ENCODE measurements around the gene IL17RB. TPM values are rescaled to one million over a fixed set of nuclear protein-coding genes. Genes with fewer than 3 reads are reported as not detected.

The IL17RB gene
- under 1 TPM; 0.31 to 0.32 TPM for total RNA-seq

GRCh38 chr3:53846134-53846850 is at the start of gene IL17RB, which contains the start of gene CHDH:
TSS of gene IL17RB (plus strand) at chr3:53846568. CDS start at chr3:53846589, 21 bp downstream.
TSS of gene CHDH (minus strand) at chr3:53846419. CDS start at chr3:53824008, 22,411 bp downstream.
- H3K27ac Mint-ChIP-seq: no peak within 1 kb of the TSS

GRCh38 chr3:53798144-53798543 is 48.2 kb upstream of the IL17RB start:
- Mint-ChIP-seq H3K27me3 (ENCODE audit: low read depth) (peaks cover 12% of the 10 kb centered on the region), H3K27ac (no peak overlapping the region), H3K36me3 (ENCODE audit: low read depth) (no peaks in the 10 kb centered on the region), H3K9me3 (ENCODE audit: insufficient read depth) (no peaks in the 10 kb centered on the region), H3K4me1 (ENCODE audit: low read depth) (no peaks in the 10 kb centered on the region), H3K4me3 (no peak overlapping the region)
- ATAC-seq (no peak), DNase-seq (no peak)
- ChIA-PET POLR2A (interaction anchor here (0.6 kb wide), 1 partner anchor 341 kb away, joined by 4 read pairs; no protein-coding TSS in a partner anchor), CTCF (no interaction called here)

More at GRCh38 chr3:53846134-53846850, at the start of gene IL17RB, which contains the start of gene CHDH:
- Mint-ChIP-seq H3K4me3 (peak within 1 kb of the TSS; percentile 52), H3K36me3 (ENCODE audit: low read depth) (no peaks in the 10 kb centered on the region), H3K4me1 (ENCODE audit: low read depth) (peaks cover 2% of the 10 kb centered on the region), H3K27me3 (ENCODE audit: low read depth) (peaks cover 47% of the 10 kb centered on the region), H3K9me3 (ENCODE audit: insufficient read depth) (no peaks in the 10 kb centered on the region)
- peak; percentile 68 for ATAC-seq
- ChIA-PET CTCF (no interaction called here), POLR2A (interaction anchor here (0.9 kb wide), 1 partner anchor 10 kb away, joined by 4 read pairs; no protein-coding TSS in a partner anchor)
- no peak for DNase-seq

GRCh38 chr3:53799338-53799865 is 47.0 kb upstream of the IL17RB start:
- Mint-ChIP-seq H3K27ac (no peak overlapping the region), H3K4me3 (no peak overlapping the region), H3K9me3 (ENCODE audit: insufficient read depth) (no peaks in the 10 kb centered on the region), H3K4me1 (ENCODE audit: low read depth) (no peaks in the 10 kb centered on the region), H3K36me3 (ENCODE audit: low read depth) (no peaks in the 10 kb centered on the region), H3K27me3 (ENCODE audit: low read depth) (peaks cover 12% of the 10 kb centered on the region)
- DNase-seq (no peak), ATAC-seq (no peak)
- CTCF ChIA-PET: no interaction called here
- POLR2A ChIA-PET: no interaction called here

GRCh38 chr3:53800041-53800906 is 46.1 kb upstream of the IL17RB start:
- Mint-ChIP-seq H3K4me3 (no peak overlapping the region), H3K36me3 (ENCODE audit: low read depth) (no peaks in the 10 kb centered on the region), H3K27ac (no peak overlapping the region), H3K27me3 (ENCODE audit: low read depth) (peaks cover 12% of the 10 kb centered on the region), H3K4me1 (ENCODE audit: low read depth) (no peaks in the 10 kb centered on the region), H3K9me3 (ENCODE audit: insufficient read depth) (no peaks in the 10 kb centered on the region)
- no peak for DNase-seq
- ChIA-PET CTCF (no interaction called here), POLR2A (no interaction called here)
- no peak for ATAC-seq

DNA sequence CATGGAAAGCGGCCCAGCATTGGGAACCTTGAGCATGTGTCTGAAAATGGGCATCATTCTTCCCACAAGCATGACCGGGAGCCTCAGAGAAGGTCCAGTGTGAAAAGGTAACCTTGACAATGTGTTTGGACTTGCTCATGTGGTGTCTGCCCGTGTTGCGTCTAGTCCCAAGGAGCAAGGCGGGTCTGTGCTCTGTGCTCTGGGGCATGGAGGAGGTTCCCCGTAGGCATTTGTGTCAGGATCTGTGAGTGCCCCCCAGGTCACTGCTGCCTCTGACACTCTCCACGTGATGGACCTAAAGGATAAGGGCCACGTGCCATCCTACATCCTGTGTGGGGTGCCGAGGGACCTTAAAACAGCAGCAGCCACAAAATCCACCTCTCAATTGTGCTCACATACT is 45.0 kb upstream of the IL17RB start:
- no peaks in the 10 kb centered on the region for H3K4me1 Mint-ChIP-seq (ENCODE audit: low read depth)
- no peak overlapping the region for H3K27ac Mint-ChIP-seq
- H3K36me3 Mint-ChIP-seq (ENCODE audit: low read depth): no peaks in the 10 kb centered on the region
- POLR2A ChIA-PET: no interaction called here
- peaks cover 11% of the 10 kb centered on the region for H3K27me3 Mint-ChIP-seq (ENCODE audit: low read depth)
- CTCF ChIA-PET: no interaction called here
- no peak overlapping the region for H3K4me3 Mint-ChIP-seq
- no peak for ATAC-seq
- no peak for DNase-seq
- H3K9me3 Mint-ChIP-seq (ENCODE audit: insufficient read depth): no peaks in the 10 kb centered on the region

DNA sequence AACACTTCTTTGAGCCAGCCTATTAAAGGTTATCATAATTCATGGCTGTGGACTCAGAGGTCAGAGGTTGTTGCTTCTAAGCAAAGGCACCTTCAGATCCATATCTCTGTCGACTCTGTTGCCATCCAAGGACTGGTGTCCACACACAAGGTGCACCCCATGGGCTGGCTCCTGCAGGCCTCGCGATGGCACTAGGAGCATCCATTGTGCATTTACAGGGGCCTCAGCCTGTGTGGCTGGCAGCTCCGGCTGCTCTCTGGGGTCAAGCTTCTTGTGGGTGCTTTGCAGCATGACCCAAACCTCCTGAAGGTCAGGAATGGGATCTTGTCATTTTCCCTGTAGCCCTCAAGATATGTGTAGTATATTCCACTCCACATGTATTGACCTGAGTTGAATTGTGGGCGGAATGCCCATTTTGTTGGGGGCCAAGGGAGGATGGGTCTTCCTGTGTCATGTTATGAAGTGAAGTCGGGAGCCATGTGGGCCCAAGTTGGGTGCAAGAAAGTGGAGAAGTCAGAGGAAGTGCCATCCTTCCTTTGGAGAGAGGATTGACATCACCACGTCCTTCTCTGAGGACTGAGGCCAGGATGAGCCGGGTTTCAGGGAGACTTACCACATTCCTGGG is 44.0 kb upstream of the IL17RB start:
- Mint-ChIP-seq H3K4me3 (no peak overlapping the region), H3K9me3 (ENCODE audit: insufficient read depth) (no peaks in the 10 kb centered on the region), H3K36me3 (ENCODE audit: low read depth) (no peaks in the 10 kb centered on the region), H3K27me3 (ENCODE audit: low read depth) (peaks cover 7% of the 10 kb centered on the region), H3K27ac (no peak overlapping the region), H3K4me1 (ENCODE audit: low read depth) (no peaks in the 10 kb centered on the region)
- CTCF ChIA-PET: no interaction called here
- DNase-seq (no peak), ATAC-seq (no peak)
- POLR2A ChIA-PET: no interaction called here

- ATAC-seq (no peak), DNase-seq (no peak)
- ChIA-PET CTCF (no interaction called here), POLR2A (no interaction called here)
- Mint-ChIP-seq H3K27ac (no peak overlapping the region), H3K4me3 (no peak overlapping the region), H3K9me3 (ENCODE audit: insufficient read depth) (no peaks in the 10 kb centered on the region), H3K36me3 (ENCODE audit: low read depth) (no peaks in the 10 kb centered on the region), H3K4me1 (ENCODE audit: low read depth) (no peaks in the 10 kb centered on the region), H3K27me3 (ENCODE audit: low read depth) (peaks cover 2% of the 10 kb centered on the region)
These were observed 43.1 kb upstream of the IL17RB start for GRCh38 chr3:53803124-53803815.

DNA sequence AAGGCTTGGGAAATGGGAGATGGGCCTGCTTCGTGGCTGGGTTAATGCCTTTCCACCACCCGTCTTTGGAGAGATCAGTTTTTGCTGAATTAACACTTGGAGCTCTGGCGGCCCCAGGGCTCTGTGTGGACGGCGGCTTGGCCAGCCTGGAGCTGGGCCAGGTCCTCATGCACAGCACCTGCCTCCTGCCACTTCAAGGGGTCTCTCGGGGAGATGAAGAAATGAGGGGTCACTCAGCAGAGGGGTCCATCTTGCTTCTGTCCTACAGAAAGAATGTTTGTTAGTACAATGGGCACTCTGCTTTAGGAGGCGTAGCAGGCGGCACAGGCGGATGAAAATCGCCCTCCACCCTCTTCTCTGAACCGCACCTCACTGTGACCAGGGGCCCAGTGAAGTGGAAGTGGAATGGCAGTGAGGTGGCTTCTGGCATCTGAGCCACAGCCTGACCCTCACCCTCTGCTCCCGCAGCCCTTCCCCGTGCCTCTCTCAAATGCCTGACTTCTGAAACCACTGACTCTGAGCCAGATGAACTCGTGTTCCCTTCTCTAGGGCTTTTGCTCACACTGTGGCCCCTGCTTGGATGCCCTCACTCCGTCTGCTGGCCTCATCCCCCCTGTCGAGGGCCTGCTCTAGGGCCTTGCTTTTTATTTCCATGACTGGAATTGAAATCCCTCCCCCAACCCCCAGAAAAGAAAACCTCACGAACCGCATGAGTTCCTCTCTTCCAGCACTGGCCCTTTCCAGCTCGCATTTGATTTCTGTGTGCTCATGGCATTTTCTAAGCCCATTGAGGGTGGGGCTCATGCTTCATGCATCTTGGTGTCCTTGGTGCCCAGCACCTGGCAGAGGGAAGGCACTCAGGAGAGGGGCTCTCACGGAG is 42.3 kb upstream of the IL17RB start:
- ChIA-PET CTCF (no interaction called here), POLR2A (no interaction called here)
- H3K4me1 Mint-ChIP-seq (ENCODE audit: low read depth): no peaks in the 10 kb centered on the region
- ATAC-seq (no peak), DNase-seq (no peak)
- no peaks in the 10 kb centered on the region for H3K36me3 Mint-ChIP-seq (ENCODE audit: low read depth)
- no peaks in the 10 kb centered on the region for H3K27me3 Mint-ChIP-seq (ENCODE audit: low read depth)
- no peak overlapping the region for H3K27ac Mint-ChIP-seq
- H3K4me3 Mint-ChIP-seq: no peak overlapping the region
- H3K9me3 Mint-ChIP-seq (ENCODE audit: insufficient read depth): no peaks in the 10 kb centered on the region

DNA sequence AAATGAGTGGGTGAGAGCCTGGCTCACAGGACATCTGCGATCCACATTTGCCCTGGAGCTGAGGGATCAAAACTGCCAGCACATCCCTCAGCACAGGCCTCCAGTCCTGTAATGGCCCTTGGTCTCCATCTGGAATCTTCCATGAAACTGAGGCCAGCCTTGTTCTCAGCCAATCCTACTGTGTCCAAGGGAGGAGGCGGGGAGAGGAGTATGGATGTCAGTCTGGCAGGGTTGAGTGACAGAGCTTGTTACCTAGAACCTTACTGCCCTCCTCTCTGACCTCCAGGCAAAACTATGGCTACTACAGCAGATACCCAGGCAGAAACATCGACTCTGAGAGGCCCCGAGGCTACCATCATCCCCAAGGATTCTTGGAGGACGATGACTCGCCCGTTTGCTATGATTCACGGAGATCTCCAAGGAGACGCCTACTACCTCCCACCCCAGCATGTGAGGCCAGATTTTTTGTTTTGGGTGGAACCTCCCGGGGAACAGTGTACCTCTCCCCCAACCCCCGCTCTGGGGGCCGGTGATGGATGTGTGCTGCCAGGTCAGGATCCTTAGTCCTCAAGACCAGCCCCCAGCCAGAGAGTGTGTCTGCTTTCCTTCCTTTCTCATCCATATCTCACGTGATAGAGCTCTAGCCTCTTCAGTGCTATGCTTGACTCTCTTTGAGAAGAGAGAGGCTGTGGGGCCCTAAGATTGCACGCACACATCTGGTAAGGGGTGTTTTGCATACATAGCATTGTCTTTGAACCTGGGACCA is 41.5 kb upstream of the IL17RB start:
- H3K27me3 Mint-ChIP-seq (ENCODE audit: low read depth): no peaks in the 10 kb centered on the region
- no peak overlapping the region for H3K4me3 Mint-ChIP-seq
- DNase-seq (no peak), ATAC-seq (no peak)
- H3K4me1 Mint-ChIP-seq (ENCODE audit: low read depth): no peaks in the 10 kb centered on the region
- no peaks in the 10 kb centered on the region for H3K36me3 Mint-ChIP-seq (ENCODE audit: low read depth)
- CTCF ChIA-PET: no interaction called here
- H3K27ac Mint-ChIP-seq: no peak overlapping the region
- POLR2A ChIA-PET: no interaction called here
- no peaks in the 10 kb centered on the region for H3K9me3 Mint-ChIP-seq (ENCODE audit: insufficient read depth)

- POLR2A ChIA-PET: no interaction called here
- ATAC-seq: no peak
- no peaks in the 10 kb centered on the region for H3K27me3 Mint-ChIP-seq (ENCODE audit: low read depth)
- no peaks in the 10 kb centered on the region for H3K4me1 Mint-ChIP-seq (ENCODE audit: low read depth)
- no peak overlapping the region for H3K27ac Mint-ChIP-seq
- H3K9me3 Mint-ChIP-seq (ENCODE audit: insufficient read depth): no peaks in the 10 kb centered on the region
- no peaks in the 10 kb centered on the region for H3K36me3 Mint-ChIP-seq (ENCODE audit: low read depth)
- H3K4me3 Mint-ChIP-seq: no peak overlapping the region
- no peak for DNase-seq
- CTCF ChIA-PET: no interaction called here
These were observed 40.8 kb upstream of the IL17RB start for GRCh38 chr3:53805463-53806159.
